Measurements from ENCODE around the gene PXYLP1.
A peak's percentile ranks its signal among the peaks of the same experiment; 100 is the strongest.

PXYLP1 gene

GRCh38 chr3:141267629-141268028 lies 36.0 kb downstream of the PXYLP1 start:
- no peaks in the 10 kb centered on the region for H4K20me1 ChIP-seq (ENCODE audit: control insufficient read depth, insufficient read depth, low read depth, low read length)
- H3K9me2 ChIP-seq (replicated peaks; ENCODE audit: control insufficient read depth, low read length): no peaks in the 10 kb centered on the region
- no peaks in the 10 kb centered on the region for H3K79me2 ChIP-seq (ENCODE audit: control insufficient read depth, low read length)
- H3K4me2 ChIP-seq (ENCODE audit: low read length): peak overlapping the region; percentile 64; the same call in 1 of the 2 replicates
- H3K36me3 ChIP-seq (ENCODE audit: control insufficient read depth, low read length): no peaks in the 10 kb centered on the region
- TF ChIP-seq CTCF (IDR thresholded peaks at IDR 0.05; ENCODE audit: low read depth, low read length, poor library complexity, severe bottlenecking) (no peak), EZH2phosphoT487 (IDR thresholded peaks at IDR 0.05; ENCODE audit: borderline replicate concordance, low read length) (no peak)
- H3K27me3 ChIP-seq (ENCODE audit: control insufficient read depth, low read length): no peaks in the 10 kb centered on the region
- H3K9me3 ChIP-seq (ENCODE audit: control insufficient read depth, insufficient read depth, low read length): no peaks in the 10 kb centered on the region
- H3K4me3 ChIP-seq (ENCODE audit: low read length): peak overlapping the region; percentile 57; the same call in 1 of the 2 replicates
- H3F3A ChIP-seq (ENCODE audit: control insufficient read depth, insufficient read depth): no peaks in the 10 kb centered on the region
- no peak overlapping the region for H3K27ac ChIP-seq (ENCODE audit: low read depth, low read length)
- H3K4me1 ChIP-seq (ENCODE audit: control insufficient read depth, low read length): peaks cover 10% of the 10 kb centered on the region

GRCh38 chr3:141268306-141268705 lies 36.7 kb downstream of the PXYLP1 start:
- TF ChIP-seq EZH2phosphoT487 (IDR thresholded peaks at IDR 0.05; ENCODE audit: borderline replicate concordance, low read length) (no peak), CTCF (IDR thresholded peaks at IDR 0.05; ENCODE audit: low read depth, low read length, poor library complexity, severe bottlenecking) (no peak)
- H3K27ac ChIP-seq (ENCODE audit: low read depth, low read length): no peak overlapping the region
- no peaks in the 10 kb centered on the region for H3K9me2 ChIP-seq (replicated peaks; ENCODE audit: control insufficient read depth, low read length)
- H3K79me2 ChIP-seq (ENCODE audit: control insufficient read depth, low read length): no peaks in the 10 kb centered on the region
- H3K36me3 ChIP-seq (ENCODE audit: control insufficient read depth, low read length): no peaks in the 10 kb centered on the region
- peaks cover 10% of the 10 kb centered on the region for H3K4me1 ChIP-seq (ENCODE audit: control insufficient read depth, low read length)
- H3K4me3 ChIP-seq (ENCODE audit: low read length): no peak overlapping the region
- no peaks in the 10 kb centered on the region for H4K20me1 ChIP-seq (ENCODE audit: control insufficient read depth, insufficient read depth, low read depth, low read length)
- no peaks in the 10 kb centered on the region for H3K9me3 ChIP-seq (ENCODE audit: control insufficient read depth, insufficient read depth, low read length)
- no peaks in the 10 kb centered on the region for H3K27me3 ChIP-seq (ENCODE audit: control insufficient read depth, low read length)
- H3K4me2 ChIP-seq (ENCODE audit: low read length): no peak overlapping the region
- no peaks in the 10 kb centered on the region for H3F3A ChIP-seq (ENCODE audit: control insufficient read depth, insufficient read depth)

- Histone ChIP-seq H3K27me3 (ENCODE audit: control insufficient read depth, low read length) (no peaks in the 10 kb centered on the region), H3K79me2 (ENCODE audit: control insufficient read depth, low read length) (no peaks in the 10 kb centered on the region), H3K4me2 (ENCODE audit: low read length) (no peak overlapping the region), H3K36me3 (ENCODE audit: control insufficient read depth, low read length) (no peaks in the 10 kb centered on the region), H3K9me3 (ENCODE audit: control insufficient read depth, insufficient read depth, low read length) (no peaks in the 10 kb centered on the region), H3K4me3 (ENCODE audit: low read length) (no peak overlapping the region), H3K27ac (ENCODE audit: low read depth, low read length) (no peak overlapping the region), H3K4me1 (ENCODE audit: control insufficient read depth, low read length) (peaks cover 10% of the 10 kb centered on the region), H3K9me2 (replicated peaks; ENCODE audit: control insufficient read depth, low read length) (no peaks in the 10 kb centered on the region), H3F3A (ENCODE audit: control insufficient read depth, insufficient read depth) (no peaks in the 10 kb centered on the region), H4K20me1 (ENCODE audit: control insufficient read depth, insufficient read depth, low read depth, low read length) (no peaks in the 10 kb centered on the region)
- no peak for TF ChIP-seq EZH2phosphoT487 (IDR thresholded peaks at IDR 0.05; ENCODE audit: borderline replicate concordance, low read length)
- TF ChIP-seq CTCF (IDR thresholded peaks at IDR 0.05; ENCODE audit: low read depth, low read length, poor library complexity, severe bottlenecking): no peak
These were observed 37.2 kb downstream of the PXYLP1 start for GRCh38 chr3:141268791-141269190.
